GM10248 (cell line): ENCODE measurements around the gene CCDC175.

Experiments
- CTCF ChIA-PET: fragments of 300-600 bp; sonication (Branson Sonifier 250); formaldehyde crosslinking; extraction: SDS; loops from one replicate; lab custom pipeline; 2021; ENCODE audit warnings: antibody characterized with exemption; lab: Yijun Ruan, JAX
- POLR2A ChIA-PET: fragments of 350-650 bp; sonication (Branson Sonifier 250); formaldehyde crosslinking; extraction: SDS; loops from one replicate; lab custom pipeline; 2020; ENCODE audit warnings: antibody characterized with exemption; lab: Yijun Ruan, JAX
- DNase-seq: peaks from one replicate; pipeline ENCODE4 v3.0.0; 2012; ENCODE audit errors: extremely low spot score
- CTCF ChIP-seq: IDR thresholded peaks from 2 replicates; pipeline ENCODE4 v1.5.1; 2012; ENCODE audit warnings: mild to moderate bottlenecking, low read depth; ENCODE audit errors: extremely low read depth, missing control alignments, control extremely low read depth

The CCDC175 gene

GRCh38 chr14:59532419-59532818 is 44.2 kb downstream of the CCDC175 start:
- no peak for DNase-seq
- CTCF ChIA-PET = no interaction called here
- POLR2A ChIA-PET = no interaction called here
- TF ChIP-seq CTCF = no peak

GRCh38 chr14:59530349-59530748 is 46.3 kb downstream of the CCDC175 start:
- ChIA-PET CTCF (no interaction called here), POLR2A (no interaction called here)
- no peak for DNase-seq
- TF ChIP-seq CTCF = no peak

- ChIA-PET POLR2A (no interaction called here), CTCF (interaction anchor here (1.0 to 1.5 kb wide), 2 partner anchors 18 to 20 kb away, joined by 3 to 4 read pairs; no protein-coding TSS in a partner anchor)
- no peak for DNase-seq
- TF ChIP-seq CTCF = no peak
These were observed 47.4 kb downstream of the CCDC175 start for GRCh38 chr14:59529189-59529588.

GRCh38 chr14:59520224-59520623 is 56.4 kb downstream of the CCDC175 start:
- TF ChIP-seq CTCF = no peak
- POLR2A ChIA-PET = no interaction called here
- CTCF ChIA-PET = interaction anchor here (0.7 to 1.2 kb wide), 2 partner anchors 10 to 13 kb away, joined by 3 to 6 read pairs; no protein-coding TSS in a partner anchor
- DNase-seq = no peak

- ChIA-PET POLR2A (no interaction called here), CTCF (interaction anchor here (0.6 to 2.1 kb wide), 7 partner anchors 9 to 89 kb away, joined by 3 to 9 read pairs (median 3); partner anchors contain the start of gene CCDC175)
- TF ChIP-seq CTCF = peak; percentile 35
- DNase-seq = peak; percentile 16
These were observed 64.6 kb downstream of the CCDC175 start for GRCh38 chr14:59511916-59512575.

GRCh38 chr14:59510966-59511365 is 65.6 kb downstream of the CCDC175 start:
- ChIA-PET POLR2A (no interaction called here), CTCF (interaction anchor here (1.1 to 1.7 kb wide), 5 partner anchors 9 to 66 kb away, joined by 3 to 8 read pairs (median 3); partner anchors contain the start of gene CCDC175)
- DNase-seq = no peak
- TF ChIP-seq CTCF = no peak
